Inflammatory macrophage (primary cell): Measurements from ENCODE around the gene LBH.

Experiments used
- DNase-seq, 2 donors: peaks; one replicate each; pipeline ENCODE4 v3.0.0-alpha.2; 2020 to 2022

Gene LBH

GRCh38 chr2:30235859-30236535, 4.7 kb downstream of the LBH start:
- no peak for DNase-seq

GRCh38 chr2:30236591-30237238, 5.4 kb downstream of the LBH start:
- no peak for DNase-seq

GRCh38 chr2:30237239-30237965, 6.1 kb downstream of the LBH start:
- no peak for DNase-seq

GRCh38 chr2:30237966-30238800, 6.8 kb downstream of the LBH start:
- no peak for DNase-seq

- peak; percentile 71 to 72 for DNase-seq
Observed at GRCh38 chr2:30239308-30239985, 8.1 kb downstream of the LBH start.

GRCh38 chr2:30239986-30240752, 8.8 kb downstream of the LBH start:
- DNase-seq, result no peak

- no peak for DNase-seq
Observed at GRCh38 chr2:30243231-30243630, 11.9 kb downstream of the LBH start.

- no peak for DNase-seq
Observed at GRCh38 chr2:30245364-30245763, 14.0 kb downstream of the LBH start.

- DNase-seq, result no peak
Observed at GRCh38 chr2:30248791-30249190, 17.5 kb downstream of the LBH start.

- DNase-seq, result no peak
Observed at GRCh38 chr2:30249354-30249753, 18.0 kb downstream of the LBH start.

GRCh38 chr2:30250421-30250820, 19.1 kb downstream of the LBH start:
- no peak for DNase-seq

GRCh38 chr2:30252723-30253701, 21.7 kb downstream of the LBH start:
- DNase-seq, result no peak

GRCh38 chr2:30253873-30254684, 22.7 kb downstream of the LBH start:
- DNase-seq, result no peak

GRCh38 chr2:30254685-30255001, 23.3 kb downstream of the LBH start:
- no peak for DNase-seq

- no peak for DNase-seq
Observed at GRCh38 chr2:30255026-30255425, 23.7 kb downstream of the LBH start.

GRCh38 chr2:30255466-30256408, 24.4 kb downstream of the LBH start:
- no peak for DNase-seq

- no peak for DNase-seq
Observed at GRCh38 chr2:30257266-30258214, 26.2 kb downstream of the LBH start.
